HepG2 (cell line): ENCODE measurements around the gene CYSTM1. TPM values are rescaled to one million over a fixed set of nuclear protein-coding genes. Genes with fewer than 3 reads are reported as not detected.

Source experiments
- FOSL2 ChIP-seq: sonication (generic); formaldehyde crosslinking; IDR thresholded peaks from 2 replicates; pipeline ENCODE4 v1.4.0; 2020; ENCODE audit warnings: missing genetic modification reagents
- PCBP1 ChIP-seq: fragments of 200-400 bp; formaldehyde crosslinking; IDR thresholded peaks from 2 replicates; pipeline ENCODE4 v1.6.1; 2017; ENCODE audit warnings: mild to moderate bottlenecking, low read depth, low read length, borderline replicate concordance
- RARG ChIP-seq: sonication (generic); formaldehyde crosslinking; IDR thresholded peaks from 2 replicates; pipeline ENCODE4 v1.4.0; 2020; ENCODE audit warnings: low read depth, mild to moderate bottlenecking, missing genetic modification reagents
- RFXANK ChIP-seq: IDR thresholded peaks from 2 replicates; pipeline ENCODE4 v1.6.1; 2016
- ZBTB8A ChIP-seq: sonication (generic); formaldehyde crosslinking; IDR thresholded peaks from 2 replicates; pipeline ENCODE4 v1.4.0; 2020; ENCODE audit warnings: mild to moderate bottlenecking, low read depth, missing genetic modification reagents, borderline replicate concordance
- ZNF30 ChIP-seq: sonication (generic); formaldehyde crosslinking; IDR thresholded peaks from 2 replicates; pipeline ENCODE4 v1.5.0; 2020; ENCODE audit warnings: mild to moderate bottlenecking, missing genetic modification reagents
- ZNF317 ChIP-seq: sonication (generic); formaldehyde crosslinking; IDR thresholded peaks from 2 replicates; pipeline ENCODE4 v1.5.0; 2020; ENCODE audit warnings: mild to moderate bottlenecking, missing genetic modification reagents
- ZNF441 ChIP-seq: sonication (generic); formaldehyde crosslinking; IDR thresholded peaks from 2 replicates; pipeline ENCODE4 v1.7.0; 2021; ENCODE audit warnings: missing genetic modification reagents, borderline replicate concordance
- ZNF746 ChIP-seq: sonication (generic); formaldehyde crosslinking; IDR thresholded peaks from 2 replicates; pipeline ENCODE4 v1.8.0; 2022; ENCODE audit warnings: mild to moderate bottlenecking, missing genetic modification reagents
- ZNF83 ChIP-seq: sonication (generic); formaldehyde crosslinking; IDR thresholded peaks from 2 replicates; pipeline ENCODE4 v1.4.0; 2020; ENCODE audit warnings: missing genetic modification reagents, mild to moderate bottlenecking, borderline replicate concordance
- polyA plus RNA-seq, 8 experiments: library from polyadenylated mRNA; depleted of rRNA in 3 of 8; stranded (reverse) in 7 of 8; unstranded in 1 of 8; fragments of >200 nt; fragmentation: Illumina TruSeq in 4 of 8; extraction: Trizol in 4 of 8; gene quantifications; 2 replicates each; pipeline versions ENCODE4 v1.2.1 to v1.2.3, GENCODE V29; 2011 to 2016; ENCODE audit warnings: low read depth in 4 of 8, missing spikeins in 1 of 8, mixed read lengths in 1 of 8; ENCODE audit not compliant: insufficient read depth in 1 of 8
- total RNA-seq, 5 experiments: library from RNA; depleted of rRNA; stranded (reverse); fragments of >200 nt; fragmentation: Illumina TruSeq; extraction: Trizol; gene quantifications; 2 replicates each; pipeline ENCODE4 v1.2.3, GENCODE V29; 2016; ENCODE audit warnings: low read depth in 1 of 5
- TF ChIP-seq, protein P1 (sequence below): sonication (generic); formaldehyde crosslinking; IDR thresholded peaks from 2 replicates; pipeline ENCODE4 v1.5.0; 2020; ENCODE audit warnings: mild to moderate bottlenecking, missing genetic modification reagents, borderline replicate concordance
- TF ChIP-seq, protein P2 (sequence below): sonication (generic); formaldehyde crosslinking; IDR thresholded peaks from 2 replicates; pipeline ENCODE4 v1.8.0; 2022; ENCODE audit warnings: missing genetic modification reagents, mild to moderate bottlenecking, borderline replicate concordance
- TF ChIP-seq, protein P3 (sequence below): sonication (generic); formaldehyde crosslinking; IDR thresholded peaks from 2 replicates; pipeline ENCODE4 v1.5.0; 2020; ENCODE audit warnings: missing genetic modification reagents
- TF ChIP-seq, protein P4 (sequence below): sonication (generic); formaldehyde crosslinking; IDR thresholded peaks from 2 replicates; pipeline ENCODE4 v1.4.0; 2020; ENCODE audit warnings: missing genetic modification reagents
- TF ChIP-seq, protein P5 (sequence below): sonication (generic); formaldehyde crosslinking; IDR thresholded peaks from 2 replicates; pipeline ENCODE4 v1.4.0; 2020; ENCODE audit warnings: missing genetic modification reagents, mild to moderate bottlenecking, borderline replicate concordance

Gene CYSTM1
- total and polyA plus RNA-seq, 2 of the 13 experiments (the other 11 are each of a cell fraction or from before 2014, with no cell fraction given), result 40.0 to 73.4 TPM

DNA sequence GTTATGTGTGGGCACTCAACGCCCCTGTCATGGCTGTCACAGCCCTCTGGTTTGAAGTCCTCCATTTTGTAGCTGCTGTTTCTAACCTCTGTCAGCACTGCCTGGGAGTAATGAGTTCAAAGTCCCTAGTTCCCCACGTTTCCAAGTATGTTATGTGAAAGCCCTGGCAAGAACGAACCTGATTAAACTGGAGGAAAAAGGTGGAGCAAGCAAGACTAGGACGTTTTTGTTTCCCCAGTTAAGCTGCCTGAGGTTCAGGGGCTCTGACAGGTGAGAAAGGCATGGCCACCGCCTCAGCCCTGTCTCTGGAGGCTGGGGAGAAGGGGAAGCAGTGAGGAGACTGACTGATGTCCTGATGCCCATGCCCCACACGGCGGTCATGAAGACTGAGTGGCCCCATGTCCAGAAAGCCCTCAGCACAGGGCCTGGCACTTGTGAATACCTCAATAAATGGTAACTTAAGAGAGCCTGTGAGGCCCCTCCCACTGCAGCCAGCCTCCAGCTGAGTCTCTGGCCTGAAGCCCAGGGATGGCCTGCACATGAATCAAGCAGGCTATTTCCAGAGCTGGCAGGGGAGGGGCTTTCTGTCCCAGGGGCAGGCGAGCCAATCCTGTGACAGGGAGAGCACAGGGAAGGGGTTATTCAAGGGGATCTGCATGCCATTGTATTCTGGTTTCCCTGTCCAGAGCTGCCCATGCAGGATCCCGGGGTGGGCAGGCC, 66.2 kb downstream of the CYSTM1 start (continued):
- TF ChIP-seq, protein P1, sequence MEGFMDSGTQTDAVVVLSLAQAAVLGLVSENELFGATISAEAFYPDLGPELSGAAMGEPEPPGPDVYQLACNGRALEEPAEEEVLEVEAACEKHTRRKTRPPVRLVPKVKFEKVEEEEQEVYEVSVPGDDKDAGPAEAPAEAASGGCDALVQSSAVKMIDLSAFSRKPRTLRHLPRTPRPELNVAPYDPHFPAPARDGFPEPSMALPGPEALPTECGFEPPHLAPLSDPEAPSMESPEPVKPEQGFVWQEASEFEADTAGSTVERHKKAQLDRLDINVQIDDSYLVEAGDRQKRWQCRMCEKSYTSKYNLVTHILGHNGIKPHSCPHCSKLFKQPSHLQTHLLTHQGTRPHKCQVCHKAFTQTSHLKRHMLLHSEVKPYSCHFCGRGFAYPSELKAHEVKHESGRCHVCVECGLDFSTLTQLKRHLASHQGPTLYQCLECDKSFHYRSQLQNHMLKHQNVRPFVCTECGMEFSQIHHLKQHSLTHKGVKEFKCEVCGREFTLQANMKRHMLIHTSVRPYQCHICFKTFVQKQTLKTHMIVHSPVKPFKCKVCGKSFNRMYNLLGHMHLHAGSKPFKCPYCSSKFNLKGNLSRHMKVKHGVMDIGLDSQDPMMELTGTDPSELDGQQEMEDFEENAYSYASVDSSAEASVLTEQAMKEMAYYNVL, result no peak
- TF ChIP-seq, protein P2, sequence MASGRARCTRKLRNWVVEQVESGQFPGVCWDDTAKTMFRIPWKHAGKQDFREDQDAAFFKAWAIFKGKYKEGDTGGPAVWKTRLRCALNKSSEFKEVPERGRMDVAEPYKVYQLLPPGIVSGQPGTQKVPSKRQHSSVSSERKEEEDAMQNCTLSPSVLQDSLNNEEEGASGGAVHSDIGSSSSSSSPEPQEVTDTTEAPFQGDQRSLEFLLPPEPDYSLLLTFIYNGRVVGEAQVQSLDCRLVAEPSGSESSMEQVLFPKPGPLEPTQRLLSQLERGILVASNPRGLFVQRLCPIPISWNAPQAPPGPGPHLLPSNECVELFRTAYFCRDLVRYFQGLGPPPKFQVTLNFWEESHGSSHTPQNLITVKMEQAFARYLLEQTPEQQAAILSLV (CRISPR knock-in tag), result no peak
- TF ChIP-seq ZNF83 (CRISPR knock-in tag) (no peak), ZNF317 (CRISPR knock-in tag) (no peak), ZNF746 (CRISPR knock-in tag) (no peak), ZBTB8A (CRISPR knock-in tag) (no peak), RARG (CRISPR knock-in tag) (no peak), RFXANK (CRISPR knock-in tag) (no peak), PCBP1 (no peak), ZNF441 (CRISPR knock-in tag) (no peak), FOSL2 (CRISPR knock-in tag) (no peak), ZNF30 (CRISPR knock-in tag) (no peak)
- TF ChIP-seq, protein P3, sequence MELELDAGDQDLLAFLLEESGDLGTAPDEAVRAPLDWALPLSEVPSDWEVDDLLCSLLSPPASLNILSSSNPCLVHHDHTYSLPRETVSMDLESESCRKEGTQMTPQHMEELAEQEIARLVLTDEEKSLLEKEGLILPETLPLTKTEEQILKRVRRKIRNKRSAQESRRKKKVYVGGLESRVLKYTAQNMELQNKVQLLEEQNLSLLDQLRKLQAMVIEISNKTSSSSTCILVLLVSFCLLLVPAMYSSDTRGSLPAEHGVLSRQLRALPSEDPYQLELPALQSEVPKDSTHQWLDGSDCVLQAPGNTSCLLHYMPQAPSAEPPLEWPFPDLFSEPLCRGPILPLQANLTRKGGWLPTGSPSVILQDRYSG (CRISPR knock-in tag), result no peak
- TF ChIP-seq, protein P4, sequence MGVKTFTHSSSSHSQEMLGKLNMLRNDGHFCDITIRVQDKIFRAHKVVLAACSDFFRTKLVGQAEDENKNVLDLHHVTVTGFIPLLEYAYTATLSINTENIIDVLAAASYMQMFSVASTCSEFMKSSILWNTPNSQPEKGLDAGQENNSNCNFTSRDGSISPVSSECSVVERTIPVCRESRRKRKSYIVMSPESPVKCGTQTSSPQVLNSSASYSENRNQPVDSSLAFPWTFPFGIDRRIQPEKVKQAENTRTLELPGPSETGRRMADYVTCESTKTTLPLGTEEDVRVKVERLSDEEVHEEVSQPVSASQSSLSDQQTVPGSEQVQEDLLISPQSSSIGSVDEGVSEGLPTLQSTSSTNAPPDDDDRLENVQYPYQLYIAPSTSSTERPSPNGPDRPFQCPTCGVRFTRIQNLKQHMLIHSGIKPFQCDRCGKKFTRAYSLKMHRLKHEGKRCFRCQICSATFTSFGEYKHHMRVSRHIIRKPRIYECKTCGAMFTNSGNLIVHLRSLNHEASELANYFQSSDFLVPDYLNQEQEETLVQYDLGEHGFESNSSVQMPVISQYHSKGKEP (CRISPR knock-in tag), result no peak
- TF ChIP-seq, protein P5, sequence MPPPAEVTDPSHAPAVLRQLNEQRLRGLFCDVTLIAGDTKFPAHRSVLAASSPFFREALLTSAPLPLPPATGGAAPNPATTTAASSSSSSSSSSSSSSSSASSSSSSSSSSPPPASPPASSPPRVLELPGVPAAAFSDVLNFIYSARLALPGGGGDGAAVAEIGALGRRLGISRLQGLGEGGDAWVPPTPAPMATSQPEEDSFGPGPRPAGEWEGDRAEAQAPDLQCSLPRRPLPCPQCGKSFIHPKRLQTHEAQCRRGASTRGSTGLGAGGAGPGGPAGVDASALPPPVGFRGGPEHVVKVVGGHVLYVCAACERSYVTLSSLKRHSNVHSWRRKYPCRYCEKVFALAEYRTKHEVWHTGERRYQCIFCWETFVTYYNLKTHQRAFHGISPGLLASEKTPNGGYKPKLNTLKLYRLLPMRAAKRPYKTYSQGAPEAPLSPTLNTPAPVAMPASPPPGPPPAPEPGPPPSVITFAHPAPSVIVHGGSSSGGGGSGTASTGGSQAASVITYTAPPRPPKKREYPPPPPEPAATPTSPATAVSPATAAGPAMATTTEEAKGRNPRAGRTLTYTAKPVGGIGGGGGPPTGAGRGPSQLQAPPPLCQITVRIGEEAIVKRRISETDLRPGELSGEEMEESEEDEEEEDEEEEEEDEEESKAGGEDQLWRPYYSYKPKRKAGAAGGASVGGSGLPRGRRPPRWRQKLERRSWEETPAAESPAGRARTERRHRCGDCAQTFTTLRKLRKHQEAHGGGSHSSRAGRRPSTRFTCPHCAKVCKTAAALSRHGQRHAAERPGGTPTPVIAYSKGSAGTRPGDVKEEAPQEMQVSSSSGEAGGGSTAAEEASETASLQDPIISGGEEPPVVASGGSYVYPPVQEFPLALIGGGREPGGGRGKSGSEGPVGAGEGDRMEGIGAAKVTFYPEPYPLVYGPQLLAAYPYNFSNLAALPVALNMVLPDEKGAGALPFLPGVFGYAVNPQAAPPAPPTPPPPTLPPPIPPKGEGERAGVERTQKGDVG (CRISPR knock-in tag), result peak; percentile 27; the same call in 1 of the 2 replicates
